ENCODE measurements around the gene TANC1. TPM values are rescaled to one million over a fixed set of nuclear protein-coding genes. Genes with fewer than 3 reads are reported as not detected.

The TANC1 gene
- total RNA-seq, 6 experiments from 2014 or later: 22.4 to 27.7 (median 23.1) TPM

DNA sequence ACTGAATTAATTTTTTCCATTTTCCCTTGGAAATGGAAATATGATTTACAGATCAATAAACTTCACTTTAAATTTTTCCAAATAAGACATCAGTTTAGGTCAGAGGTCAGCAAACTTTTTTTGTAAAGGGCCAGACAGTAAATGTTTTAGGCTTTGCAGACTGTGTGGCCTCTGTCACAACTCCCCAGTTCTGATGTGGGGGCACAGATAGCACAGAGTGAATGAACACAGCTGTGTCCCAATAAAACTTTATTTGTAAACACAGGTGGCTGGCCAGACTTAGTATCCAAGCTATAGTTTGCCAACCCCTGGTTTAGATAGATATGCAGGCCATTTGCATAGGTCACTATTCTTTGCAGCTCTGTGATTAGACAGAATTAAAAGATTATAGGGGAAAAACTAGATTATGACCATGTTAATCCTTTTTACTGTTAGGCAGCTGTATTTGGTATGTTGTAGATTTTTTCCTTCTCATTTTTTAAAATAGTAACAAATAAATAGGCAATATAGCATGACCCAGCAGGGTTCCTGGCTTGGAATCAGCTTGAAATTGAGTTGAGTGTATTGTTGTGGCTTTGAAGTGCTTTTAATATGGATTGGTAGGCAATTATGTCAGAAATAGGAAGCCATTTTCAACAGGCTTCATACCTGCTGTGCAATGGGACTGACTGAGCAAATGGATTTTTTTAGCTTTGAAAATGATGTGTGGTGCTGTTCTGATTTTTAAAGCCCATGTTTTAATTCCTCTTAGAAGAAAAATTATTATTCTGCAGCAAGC is 258.4 kb downstream of the TANC1 start:
- Mint-ChIP-seq H3K9me3 (no peaks in the 10 kb centered on the region), H3K27ac (peak overlapping the region; percentile 92; the same call in 1 of the 2 replicates), H3K36me3 (ENCODE audit: low read depth) (peaks cover 24% of the 10 kb centered on the region), H3K4me3 (no peak overlapping the region), H3K4me1 (ENCODE audit: low read depth) (peaks cover 39% of the 10 kb centered on the region), H3K27me3 (ENCODE audit: insufficient read depth) (no peaks in the 10 kb centered on the region)
- DNase-seq: no peak
- TF ChIP-seq, protein P1, sequence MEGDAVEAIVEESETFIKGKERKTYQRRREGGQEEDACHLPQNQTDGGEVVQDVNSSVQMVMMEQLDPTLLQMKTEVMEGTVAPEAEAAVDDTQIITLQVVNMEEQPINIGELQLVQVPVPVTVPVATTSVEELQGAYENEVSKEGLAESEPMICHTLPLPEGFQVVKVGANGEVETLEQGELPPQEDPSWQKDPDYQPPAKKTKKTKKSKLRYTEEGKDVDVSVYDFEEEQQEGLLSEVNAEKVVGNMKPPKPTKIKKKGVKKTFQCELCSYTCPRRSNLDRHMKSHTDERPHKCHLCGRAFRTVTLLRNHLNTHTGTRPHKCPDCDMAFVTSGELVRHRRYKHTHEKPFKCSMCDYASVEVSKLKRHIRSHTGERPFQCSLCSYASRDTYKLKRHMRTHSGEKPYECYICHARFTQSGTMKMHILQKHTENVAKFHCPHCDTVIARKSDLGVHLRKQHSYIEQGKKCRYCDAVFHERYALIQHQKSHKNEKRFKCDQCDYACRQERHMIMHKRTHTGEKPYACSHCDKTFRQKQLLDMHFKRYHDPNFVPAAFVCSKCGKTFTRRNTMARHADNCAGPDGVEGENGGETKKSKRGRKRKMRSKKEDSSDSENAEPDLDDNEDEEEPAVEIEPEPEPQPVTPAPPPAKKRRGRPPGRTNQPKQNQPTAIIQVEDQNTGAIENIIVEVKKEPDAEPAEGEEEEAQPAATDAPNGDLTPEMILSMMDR (IDR thresholded peaks at IDR 0.05): no peak

DNA sequence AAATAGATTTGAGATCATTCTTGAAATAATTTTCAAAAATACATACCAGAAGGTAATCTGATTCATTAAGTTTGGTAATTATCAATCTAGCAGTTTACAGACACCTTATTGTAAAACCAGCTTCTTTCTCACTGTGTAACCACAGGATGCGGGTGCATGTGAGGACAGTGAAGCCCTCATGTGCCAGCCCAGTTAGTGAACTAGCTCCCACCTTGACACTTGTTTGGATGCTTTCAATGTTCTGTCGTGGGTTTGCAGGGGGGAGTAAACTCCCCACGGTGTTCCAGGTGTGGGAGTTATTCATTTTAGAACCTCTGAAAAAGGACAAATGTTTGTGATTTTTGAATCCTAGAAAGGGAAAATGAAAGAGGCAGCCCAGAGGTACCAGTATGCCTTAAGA is 259.0 kb downstream of the TANC1 start:
- Mint-ChIP-seq H3K27ac (peak overlapping the region; percentile 92), H3K9me3 (no peaks in the 10 kb centered on the region), H3K36me3 (ENCODE audit: low read depth) (peaks cover 24% of the 10 kb centered on the region), H3K4me3 (peak overlapping the region; percentile 76), H3K4me1 (ENCODE audit: low read depth) (peaks cover 46% of the 10 kb centered on the region), H3K27me3 (ENCODE audit: insufficient read depth) (no peaks in the 10 kb centered on the region)
- no peak for DNase-seq
- TF ChIP-seq, protein P1 (IDR thresholded peaks at IDR 0.05): no peak

DNA sequence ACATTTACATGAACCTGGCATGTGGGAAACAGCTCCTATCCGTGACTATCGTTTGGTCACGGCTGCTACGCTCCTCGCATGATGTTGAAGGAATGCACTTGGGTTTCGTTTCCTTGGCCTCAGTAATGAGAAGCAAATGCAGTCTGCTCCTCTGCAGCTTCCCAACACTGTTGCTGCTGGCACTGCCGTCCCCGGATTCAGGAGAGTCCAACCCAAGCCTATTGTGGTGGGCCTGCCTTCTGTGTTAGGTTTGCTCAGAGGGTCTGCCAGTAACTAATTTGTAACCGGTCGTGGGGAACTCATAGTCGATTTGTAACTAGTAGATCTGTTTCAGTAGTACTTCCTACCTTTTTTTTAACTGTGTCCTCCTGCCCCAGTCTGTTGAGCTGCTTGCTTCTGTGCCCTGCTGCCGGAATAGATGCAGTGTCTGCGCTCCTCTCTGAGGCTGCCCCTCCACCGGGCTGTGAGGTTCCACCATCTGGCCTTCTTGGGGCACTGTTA is 259.7 kb downstream of the TANC1 start:
- Mint-ChIP-seq H3K27me3 (ENCODE audit: insufficient read depth) (no peaks in the 10 kb centered on the region), H3K4me3 (peak overlapping the region; percentile 76), H3K9me3 (no peaks in the 10 kb centered on the region), H3K27ac (peak overlapping the region; percentile 92), H3K4me1 (ENCODE audit: low read depth) (peaks cover 53% of the 10 kb centered on the region), H3K36me3 (ENCODE audit: low read depth) (peaks cover 24% of the 10 kb centered on the region)
- TF ChIP-seq, protein P1 (IDR thresholded peaks at IDR 0.05): no peak
- peak; percentile 80 for DNase-seq

DNA sequence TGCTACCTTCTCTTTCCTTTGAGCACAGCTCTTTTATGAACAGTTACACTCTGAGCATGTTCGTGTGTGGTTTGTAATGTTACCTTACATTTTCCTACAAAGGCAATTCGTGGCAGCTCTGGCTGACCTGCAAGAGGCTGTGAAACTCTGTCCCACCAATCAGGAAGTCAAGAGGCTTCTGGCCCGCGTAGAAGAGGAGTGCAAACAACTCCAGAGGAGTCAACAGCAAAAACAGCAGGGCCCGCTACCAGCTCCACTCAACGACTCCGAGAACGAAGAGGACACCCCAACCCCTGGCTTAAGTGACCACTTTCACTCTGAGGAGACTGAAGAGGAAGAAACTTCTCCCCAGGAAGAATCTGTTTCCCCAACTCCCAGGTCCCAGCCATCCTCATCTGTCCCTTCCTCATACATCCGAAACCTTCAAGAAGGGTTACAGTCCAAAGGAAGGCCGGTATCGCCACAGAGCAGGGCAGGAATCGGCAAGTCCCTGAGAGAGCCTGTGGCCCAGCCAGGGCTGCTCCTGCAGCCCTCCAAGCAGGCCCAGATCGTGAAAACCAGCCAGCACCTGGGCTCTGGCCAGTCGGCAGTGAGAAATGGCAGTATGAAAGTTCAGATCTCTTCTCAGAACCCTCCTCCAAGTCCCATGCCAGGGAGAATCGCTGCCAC is 261.2 kb downstream of the TANC1 start:
- DNase-seq: no peak
- H3K27me3 Mint-ChIP-seq (ENCODE audit: insufficient read depth): no peaks in the 10 kb centered on the region
- H3K4me3 Mint-ChIP-seq: no peak overlapping the region
- H3K36me3 Mint-ChIP-seq (ENCODE audit: low read depth): peaks cover 18% of the 10 kb centered on the region
- H3K4me1 Mint-ChIP-seq (ENCODE audit: low read depth): peaks cover 55% of the 10 kb centered on the region
- no peaks in the 10 kb centered on the region for H3K9me3 Mint-ChIP-seq
- TF ChIP-seq, protein P1 (IDR thresholded peaks at IDR 0.05): no peak
- no peak overlapping the region; the same call in 1 of the 2 replicates for H3K27ac Mint-ChIP-seq

DNA sequence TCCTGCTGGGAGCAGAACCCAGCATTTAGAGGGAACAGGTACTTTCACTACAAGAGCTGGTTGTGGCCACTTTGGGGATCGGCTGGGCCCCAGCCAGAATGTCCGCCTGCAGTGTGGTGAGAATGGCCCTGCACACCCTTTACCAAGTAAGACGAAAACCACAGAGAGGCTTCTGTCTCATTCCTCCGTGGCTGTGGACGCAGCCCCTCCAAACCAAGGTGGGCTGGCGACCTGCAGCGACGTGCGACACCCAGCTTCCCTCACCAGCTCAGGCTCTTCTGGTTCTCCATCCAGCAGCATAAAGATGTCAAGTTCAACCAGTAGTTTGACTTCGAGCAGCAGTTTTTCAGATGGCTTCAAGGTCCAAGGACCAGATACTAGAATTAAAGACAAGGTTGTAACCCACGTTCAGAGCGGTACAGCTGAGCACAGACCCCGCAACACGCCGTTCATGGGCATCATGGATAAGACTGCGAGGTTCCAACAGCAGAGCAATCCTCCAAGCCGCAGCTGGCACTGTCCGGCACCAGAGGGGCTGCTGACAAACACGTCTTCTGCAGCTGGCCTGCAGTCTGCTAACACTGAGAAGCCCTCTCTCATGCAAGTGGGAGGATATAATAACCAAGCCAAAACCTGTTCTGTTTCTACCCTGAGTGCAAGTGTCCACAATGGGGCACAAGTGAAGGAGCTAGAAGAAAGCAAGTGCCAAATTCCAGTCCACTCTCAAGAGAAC is 261.9 kb downstream of the TANC1 start:
- no peak for DNase-seq
- Mint-ChIP-seq H3K27me3 (ENCODE audit: insufficient read depth) (no peaks in the 10 kb centered on the region), H3K4me1 (ENCODE audit: low read depth) (peaks cover 49% of the 10 kb centered on the region), H3K4me3 (no peak overlapping the region), H3K9me3 (no peaks in the 10 kb centered on the region), H3K36me3 (ENCODE audit: low read depth) (peaks cover 18% of the 10 kb centered on the region), H3K27ac (no peak overlapping the region)
- TF ChIP-seq, protein P1 (IDR thresholded peaks at IDR 0.05): no peak
